GM21619 (cell line): ENCODE results near the gene N4BP2.

Experiments used
- ATAC-seq: cut with Tn5 transposase; IDR thresholded peaks from one replicate; pipeline ENCODE4 v1.9.1; 2021; ENCODE audit not compliant: unreplicated experiment

The N4BP2 gene

DNA sequence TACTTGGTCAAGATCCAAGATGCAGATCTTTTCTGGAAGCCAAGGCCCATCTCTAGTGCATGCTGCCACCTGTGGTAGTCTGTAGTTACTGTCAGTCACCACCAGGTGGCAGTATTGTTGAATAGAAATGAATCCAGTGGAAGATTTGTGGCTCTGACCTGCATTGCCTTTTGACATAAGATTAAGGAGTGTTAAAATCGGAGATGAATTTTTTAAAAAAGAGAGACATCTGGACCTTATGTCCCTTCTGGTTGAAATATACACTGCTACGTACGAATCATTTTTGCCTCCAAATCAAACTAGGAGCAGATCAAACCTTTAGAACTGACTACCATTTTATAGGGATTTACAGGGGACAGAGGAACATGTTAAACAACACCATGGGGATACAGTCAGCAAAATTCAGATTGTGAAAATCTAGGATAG, 93.3 kb downstream of the N4BP2 start:
- no peak for ATAC-seq

DNA sequence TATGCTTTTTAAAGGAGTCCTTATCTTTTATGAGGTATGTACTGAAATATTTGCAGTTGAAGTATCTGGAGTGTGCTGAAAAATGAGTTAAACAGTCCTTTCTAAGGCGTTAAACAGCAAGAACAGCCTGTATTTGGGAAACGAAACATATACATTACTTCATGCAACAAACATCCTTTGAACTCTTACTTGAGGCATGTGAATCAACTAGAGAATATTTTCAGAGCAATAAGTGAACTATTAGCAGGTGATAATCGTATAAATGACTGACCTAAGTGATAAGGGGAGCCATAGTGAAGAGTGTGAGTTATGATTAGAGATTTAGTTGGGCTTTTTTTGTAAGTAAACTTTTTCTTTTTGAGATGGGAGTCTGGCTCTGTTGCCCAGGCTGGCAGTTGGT, 94.3 kb downstream of the N4BP2 start:
- no peak for ATAC-seq

DNA sequence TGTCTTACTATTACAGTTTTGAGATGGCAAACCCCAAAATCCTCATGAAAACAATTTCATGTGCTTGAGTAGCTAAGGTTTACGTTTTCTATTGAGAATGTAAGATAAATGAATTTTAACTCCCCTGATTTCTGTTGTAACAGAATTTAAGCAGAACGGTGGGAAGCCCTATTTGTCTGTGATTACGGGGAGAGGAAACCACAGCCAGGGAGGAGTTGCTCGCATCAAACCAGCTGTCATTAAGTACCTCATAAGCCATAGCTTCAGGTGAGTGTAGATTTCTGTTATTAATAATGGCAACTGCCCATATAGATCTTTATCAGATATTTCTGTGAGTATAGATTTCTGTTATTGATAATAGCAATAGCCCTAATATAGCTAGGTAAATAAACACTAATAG, 96.0 kb downstream of the N4BP2 start:
- no peak for ATAC-seq

DNA sequence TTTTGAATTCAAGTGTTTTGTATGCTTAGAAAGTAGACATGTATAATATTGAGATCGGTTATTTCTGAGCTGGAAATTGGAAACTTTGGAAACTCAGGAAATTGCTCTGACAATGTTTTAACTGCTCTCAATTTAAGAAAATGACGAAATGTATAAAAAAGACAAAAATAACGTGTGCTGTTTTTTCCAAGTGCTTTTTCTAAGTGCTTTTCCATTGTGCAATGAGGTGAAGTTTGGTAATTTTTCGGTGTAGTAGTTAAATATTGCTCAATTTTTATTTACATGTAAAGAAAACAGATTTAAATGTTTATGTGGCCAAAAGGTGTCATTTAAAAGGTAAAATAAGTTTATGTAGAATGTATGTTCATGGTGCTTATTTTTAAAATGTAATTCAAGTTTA, 100.8 kb downstream of the N4BP2 start:
- ATAC-seq = no peak

DNA sequence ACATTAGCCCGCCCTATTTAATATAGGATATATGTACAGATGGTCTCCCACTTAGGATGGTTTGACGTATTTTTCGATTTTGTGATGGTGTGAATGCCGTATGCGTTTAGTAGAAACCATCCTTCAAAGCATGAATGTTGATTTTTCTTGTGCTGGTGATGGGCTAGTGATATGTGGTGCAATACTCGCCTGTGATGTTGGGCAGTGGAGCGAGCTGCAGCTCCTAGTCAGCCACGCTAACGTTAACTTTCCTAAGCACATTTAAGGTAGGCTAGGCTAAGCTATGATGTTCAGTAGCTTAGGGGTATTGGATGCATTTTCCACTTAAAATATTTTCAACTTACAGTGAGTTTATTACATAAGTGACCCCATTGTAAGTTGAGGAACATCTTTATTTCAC, 103.6 kb downstream of the N4BP2 start:
- ATAC-seq = no peak

DNA sequence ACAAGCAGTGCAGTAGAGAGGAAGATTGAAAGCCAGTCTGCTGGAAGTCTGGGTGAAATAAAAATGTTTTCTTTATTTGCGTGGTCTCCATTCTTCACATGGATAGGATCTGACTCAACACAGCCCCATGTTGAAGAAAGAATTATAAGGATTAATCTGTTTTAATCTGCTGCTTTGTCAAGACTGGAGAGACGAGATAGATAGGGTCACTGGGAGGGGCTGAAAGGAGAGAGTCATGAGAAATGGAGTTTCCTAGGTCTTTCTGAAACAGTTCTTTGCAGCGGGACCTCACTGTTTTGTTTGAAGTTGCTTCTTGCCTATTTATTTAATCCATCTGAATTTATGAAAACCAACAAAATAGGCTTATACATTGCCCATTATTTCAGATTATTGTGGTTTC, 107.8 kb downstream of the N4BP2 start:
- no peak for ATAC-seq

DNA sequence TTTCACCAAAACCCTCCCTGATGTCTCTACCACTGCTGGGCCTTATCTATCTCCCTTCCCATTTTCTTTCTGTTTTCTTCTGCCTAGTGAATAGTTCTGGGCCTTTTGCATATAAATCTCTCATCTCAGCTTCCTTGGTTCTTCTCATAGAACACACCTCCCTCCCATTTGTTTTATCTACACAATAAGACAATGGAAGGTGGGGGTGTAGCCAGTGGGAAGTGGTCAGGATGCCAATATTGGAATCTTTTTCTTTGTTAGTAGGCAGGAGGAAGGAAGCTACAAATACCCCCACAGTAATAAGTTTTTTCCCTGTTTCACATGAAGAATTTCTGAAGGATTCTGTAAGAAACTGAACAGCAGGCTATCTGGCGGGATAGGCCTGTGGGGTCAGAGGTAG, 109.3 kb downstream of the N4BP2 start:
- no peak for ATAC-seq

DNA sequence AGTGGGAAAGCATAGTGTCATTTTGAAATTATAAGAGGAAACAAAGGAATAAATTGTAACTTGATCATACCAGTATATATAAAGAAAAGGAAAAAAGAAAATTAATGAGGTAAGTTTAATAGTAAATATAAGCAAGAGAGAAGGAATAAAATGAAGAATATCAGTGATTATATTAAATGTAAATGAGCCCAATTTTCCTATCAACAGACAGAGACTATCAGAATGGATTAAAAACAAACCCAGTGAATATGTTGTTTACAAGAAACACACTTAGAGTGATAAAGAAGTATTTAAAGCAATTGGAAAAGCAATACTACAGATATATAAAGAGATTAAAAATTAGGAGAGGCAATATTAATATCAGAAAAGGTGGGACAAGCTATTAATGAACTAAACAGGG, 111.4 kb downstream of the N4BP2 start:
- ATAC-seq = no peak

DNA sequence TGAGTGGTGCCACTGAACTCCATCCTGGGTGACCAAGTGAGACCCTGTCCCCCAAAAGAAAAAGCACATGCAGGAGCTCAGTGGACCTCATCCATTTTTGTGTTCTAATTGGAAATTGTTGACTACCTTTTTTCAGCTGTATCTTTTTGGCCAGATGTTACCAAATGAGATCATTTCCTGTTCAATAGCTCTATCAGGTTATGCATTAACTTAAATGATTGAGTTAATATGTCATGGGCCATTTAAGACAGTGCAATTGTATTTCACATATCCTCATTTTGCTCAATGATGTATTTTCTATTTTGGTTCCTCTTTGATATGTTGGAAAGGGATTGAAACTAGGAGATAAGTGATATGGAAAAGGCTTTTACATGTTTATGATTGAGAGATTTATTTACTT, 113.9 kb downstream of the N4BP2 start:
- ATAC-seq = peak; percentile 75

DNA sequence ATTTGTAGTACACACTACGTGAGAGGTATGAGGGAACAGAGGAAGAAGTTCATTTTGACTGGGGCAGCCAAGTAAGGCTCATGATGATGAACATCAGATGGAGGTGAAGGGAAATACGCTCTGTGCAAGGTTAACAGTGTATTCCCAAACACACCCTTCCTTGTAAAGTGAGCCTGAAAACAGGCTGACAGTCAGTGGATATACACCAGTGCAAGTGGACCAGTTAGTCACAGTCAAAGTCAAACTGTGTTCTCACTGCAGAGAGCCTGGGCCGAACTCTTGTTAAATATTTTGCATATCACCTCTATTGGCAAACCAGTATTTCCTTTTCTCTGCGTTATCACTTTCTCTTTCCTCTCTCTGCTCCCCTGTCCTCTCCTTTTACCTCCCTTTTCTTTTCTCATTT, 116.8 kb downstream of the N4BP2 start:
- peak; percentile 71 for ATAC-seq

DNA sequence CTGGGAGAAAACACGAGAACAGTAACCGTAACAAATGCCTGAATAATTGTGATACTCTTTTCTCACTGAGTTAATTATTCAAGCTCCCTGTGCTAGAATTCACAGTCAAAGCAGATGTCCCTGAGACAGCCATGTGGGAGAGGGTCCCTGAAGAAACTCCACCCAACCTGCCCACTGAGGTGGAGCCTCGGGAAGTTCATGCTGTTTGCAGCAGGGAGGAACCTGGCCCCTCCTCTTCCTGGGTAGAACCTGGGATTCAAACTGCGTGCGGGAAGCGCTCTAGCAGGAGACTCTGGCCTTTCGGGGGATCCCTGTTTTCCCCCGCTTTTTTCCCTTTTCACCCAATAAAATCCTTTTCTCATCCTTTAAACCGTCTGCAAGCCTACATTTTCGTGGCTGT, 120.0 kb downstream of the N4BP2 start:
- no peak for ATAC-seq

DNA sequence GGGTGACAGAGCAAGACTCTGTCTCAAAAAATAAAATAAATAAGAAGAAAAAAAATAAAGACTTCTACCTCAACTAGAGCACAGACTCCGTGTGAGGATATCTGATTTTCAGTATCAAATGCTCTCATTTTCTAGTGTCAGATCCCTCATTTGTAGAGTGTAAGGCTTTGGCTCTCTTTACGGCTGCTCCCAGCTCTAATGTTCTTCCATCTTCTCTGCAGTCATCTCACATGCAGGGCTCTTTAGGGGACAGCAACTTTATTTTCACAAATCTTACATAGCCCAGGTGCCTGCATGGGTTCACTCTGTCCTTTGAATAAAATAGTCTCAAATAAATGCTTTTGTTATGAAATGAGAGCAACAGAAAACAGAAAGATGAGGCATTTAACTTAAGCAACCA, 120.9 kb downstream of the N4BP2 start:
- no peak for ATAC-seq

DNA sequence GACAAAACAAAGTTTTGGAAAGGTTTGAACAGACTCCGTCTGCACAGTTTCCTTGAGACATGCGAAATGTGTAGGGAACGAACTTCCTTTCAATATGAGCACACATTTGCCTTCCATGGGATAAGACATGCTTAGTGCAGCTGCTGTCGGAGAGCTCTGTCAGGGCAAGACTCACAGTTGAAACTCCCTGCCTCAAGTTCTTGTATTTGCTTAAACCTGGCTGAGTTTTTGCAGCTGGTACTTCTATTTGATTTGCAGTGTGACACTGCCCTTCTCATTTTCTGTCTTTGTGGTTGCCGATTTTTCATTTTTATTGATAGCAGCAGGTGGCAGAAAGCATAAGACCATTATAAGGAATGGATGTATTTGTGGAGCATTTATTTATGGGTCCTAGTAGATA, 122.0 kb downstream of the N4BP2 start:
- ATAC-seq = no peak

DNA sequence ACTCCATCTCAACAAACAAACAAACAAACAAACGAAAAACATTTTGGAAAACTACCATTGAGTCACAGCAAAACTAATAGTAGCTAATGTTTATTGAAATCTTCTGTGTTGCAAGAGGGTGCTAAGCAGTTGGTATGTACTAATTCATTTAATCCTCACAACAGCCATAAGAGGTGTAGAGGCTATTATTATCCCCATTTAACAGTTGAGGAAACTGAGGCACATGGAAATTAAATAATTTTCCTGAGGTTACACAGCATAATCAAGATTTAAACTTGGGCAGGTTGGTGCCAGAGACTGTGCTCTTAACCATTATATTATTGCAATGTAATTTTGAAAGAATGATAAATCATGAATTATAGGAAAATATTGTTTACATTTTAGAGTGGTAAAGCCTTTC, 122.7 kb downstream of the N4BP2 start:
- ATAC-seq = no peak

DNA sequence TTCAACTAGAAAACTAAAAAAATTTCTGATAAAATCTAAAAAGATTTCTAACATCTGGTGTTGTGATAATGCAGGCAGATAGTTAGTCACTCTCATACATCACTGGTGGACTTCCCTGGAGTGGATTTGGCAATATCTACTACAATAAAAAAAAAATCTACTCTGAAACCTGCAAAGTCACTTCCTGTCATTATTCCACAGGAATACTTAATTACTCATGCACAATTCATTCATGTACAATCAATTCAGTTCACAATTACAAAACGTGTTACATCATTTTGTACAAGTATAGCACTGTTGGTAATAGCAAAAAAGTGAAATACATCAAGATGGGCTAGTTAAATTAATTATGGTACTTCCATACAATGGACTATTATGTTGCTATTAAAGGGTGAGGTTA, 123.7 kb downstream of the N4BP2 start:
- no peak for ATAC-seq

DNA sequence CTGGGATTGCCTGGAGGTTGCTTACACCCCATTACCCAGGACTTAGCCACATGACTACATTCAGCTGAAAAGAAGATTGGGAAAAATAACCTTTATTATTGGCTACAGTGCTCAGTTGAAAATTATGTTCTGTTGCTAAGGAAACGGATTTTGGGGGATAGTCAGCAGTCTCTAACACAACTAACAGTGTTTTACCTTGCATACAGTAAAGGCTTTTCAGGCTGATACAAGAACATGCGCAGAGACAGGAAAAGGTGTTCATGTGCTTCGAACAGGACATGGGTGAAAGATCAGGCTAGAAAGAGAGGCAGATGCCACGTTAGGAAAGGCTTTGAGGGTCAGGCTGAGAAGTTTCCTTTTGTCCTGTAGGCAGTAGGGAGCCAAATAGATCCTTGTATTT, 125.4 kb downstream of the N4BP2 start:
- no peak for ATAC-seq

DNA sequence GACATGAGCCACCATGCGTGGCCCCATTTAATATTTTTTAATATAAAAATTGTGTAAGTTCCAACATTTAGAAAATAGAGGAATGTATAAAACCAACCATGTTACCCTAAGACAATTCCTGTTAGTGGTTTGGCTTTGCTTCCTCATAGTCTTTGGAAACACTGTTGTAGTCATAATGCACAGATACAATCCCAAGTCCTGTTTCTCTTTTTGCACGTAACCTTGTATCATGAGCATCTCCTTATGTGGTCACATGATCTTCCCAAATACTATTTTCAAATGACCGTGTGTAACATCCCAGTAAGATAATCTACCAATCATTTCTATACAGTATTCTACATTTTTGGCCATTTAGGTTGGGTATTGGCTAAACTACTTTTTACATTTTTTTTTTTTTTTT, 126.3 kb downstream of the N4BP2 start:
- no peak for ATAC-seq

DNA sequence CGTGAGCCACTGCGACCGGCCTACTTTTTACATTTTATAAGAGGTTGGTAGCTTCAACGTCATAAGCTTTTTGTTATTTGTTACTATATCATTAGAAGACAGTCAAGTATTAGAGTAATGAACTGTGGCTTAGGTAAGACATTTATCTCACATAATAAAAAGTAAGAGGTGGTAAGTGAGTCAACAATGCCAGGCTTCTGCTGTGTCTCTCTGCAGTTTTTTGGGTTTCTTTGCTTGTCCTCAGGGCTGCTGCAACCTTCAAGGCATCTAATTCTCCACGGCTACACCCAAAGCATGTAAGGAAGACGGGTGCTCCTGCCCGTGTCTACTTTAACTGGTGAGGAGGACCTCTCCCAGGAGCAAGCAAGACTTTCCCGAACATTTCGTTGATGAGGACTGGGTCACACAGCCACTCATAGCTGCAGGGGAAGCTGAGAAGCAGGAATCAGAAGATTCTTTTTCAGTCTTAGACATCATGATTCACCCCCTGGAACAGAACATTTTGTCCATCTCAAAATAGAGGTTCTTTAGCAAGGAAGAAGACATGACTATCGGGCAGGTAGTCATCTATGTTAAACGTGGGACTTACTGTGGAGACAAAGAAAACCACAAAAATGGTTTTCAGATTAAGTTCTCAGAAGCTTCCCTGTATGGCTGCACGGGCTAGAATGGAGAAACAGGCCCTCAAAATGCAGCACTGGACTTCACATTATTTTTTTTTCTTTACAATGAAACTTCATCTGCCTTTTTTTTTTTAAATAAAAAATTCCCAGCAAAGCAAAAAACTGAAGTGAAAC, 127.2 kb downstream of the N4BP2 start:
- no peak for ATAC-seq

DNA sequence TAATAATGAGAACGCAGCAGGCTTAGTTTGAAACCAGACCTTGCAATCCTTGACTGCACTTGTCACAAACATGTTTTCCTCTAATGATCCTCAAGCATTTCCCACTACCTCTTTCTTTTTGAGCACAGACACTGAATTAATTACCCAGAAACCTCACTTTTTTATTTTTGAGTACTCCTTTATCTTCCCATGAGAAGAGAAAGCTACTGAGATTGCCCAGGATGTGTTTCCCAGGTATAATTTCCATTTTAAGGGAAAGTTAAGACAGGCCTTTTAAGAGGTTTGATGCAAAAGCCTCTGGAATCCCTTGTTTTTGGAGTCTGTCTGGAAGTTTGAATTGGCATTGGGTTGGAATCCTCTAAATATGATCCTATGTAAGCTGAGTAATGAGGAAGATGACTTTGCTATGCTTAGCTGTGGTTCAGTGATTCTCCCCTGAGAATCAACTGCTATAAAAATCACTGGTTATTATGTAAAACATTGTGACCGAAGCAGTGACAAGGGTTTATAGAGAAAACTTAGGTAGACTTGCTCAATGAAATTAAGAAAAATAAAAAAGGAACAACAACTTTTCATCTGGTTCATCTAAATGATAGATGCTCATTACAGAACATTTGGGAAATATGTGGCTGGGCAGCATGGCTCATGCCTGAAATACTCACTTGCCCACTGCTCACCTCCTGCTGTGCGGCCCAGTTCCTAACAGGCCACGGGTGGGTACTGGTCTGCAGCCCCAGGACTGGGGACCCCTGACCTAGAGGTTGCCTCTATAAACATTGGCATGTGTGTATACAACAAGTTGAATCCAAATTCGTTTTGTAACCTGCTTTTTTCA, 129.4 kb downstream of the N4BP2 start:
- no peak for ATAC-seq

DNA sequence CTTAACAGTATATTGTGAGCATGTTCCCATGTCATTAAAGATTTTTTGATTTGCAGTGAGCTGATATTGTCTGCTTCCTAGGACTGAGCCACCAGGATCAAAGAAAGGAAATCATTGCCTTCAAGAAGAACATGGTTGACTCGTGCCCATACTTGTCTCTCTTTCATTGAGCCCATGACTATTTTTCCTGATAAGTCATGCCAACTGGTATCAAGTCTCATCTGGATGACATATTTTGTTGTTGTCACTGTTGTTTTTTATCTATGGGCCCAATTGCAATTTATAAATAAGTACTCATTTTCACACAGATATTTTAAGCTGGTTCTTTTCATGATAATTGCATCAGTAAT, 130.0 kb downstream of the N4BP2 start:
- ATAC-seq = no peak

DNA sequence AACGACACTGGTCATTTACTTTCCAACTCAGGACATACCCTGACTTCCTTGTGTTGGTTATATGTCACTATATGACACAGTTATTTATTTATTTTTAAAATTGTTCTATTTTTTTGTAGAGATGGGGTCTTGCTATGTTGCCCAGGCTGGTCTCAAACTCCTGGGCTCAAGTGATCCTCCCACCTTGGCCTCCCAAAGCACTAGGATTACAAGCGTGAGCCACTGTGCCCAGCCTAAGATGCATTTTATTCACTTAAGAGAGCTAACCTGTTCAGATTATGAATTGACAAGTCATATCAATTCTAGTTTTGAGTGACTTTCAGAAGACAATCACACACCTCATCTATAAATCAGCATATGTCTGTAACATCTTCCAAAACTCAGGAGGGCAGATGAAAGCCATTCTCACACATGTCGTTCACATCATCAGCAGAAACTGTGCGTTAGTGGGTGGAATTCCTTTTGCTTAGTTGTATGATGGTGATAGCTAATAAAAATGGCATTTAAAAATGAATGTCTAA, 130.8 kb downstream of the N4BP2 start:
- no peak for ATAC-seq

DNA sequence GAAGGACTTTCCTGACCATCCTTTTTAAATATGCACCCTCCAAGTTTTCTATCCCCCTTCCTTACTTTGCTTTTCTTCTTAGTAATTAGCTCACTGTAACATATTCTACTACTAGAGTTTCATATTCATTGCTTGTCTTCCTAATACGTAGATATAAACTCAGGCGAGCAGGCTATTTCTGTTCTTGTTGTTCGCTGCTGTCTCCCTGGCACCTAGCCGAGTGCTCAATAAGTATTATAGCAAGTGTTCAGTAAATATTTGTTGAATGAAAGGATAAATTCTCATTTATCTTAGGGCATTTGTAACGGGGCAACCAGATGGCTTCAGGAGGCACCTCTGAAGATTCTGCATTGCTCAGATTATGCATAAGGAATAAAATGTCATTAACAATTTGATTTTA, 133.4 kb downstream of the N4BP2 start:
- ATAC-seq = no peak
